PC-9 (cell line): ENCODE data around the gene CHP2.

Experiments used
- EZH2 ChIP-seq: fragments of 200-600 bp; sonication (generic); IDR thresholded peaks from 2 replicates; pipeline ENCODE4 v1.8.0; 2017; ENCODE audit warnings: antibody characterized with exemption, low read depth
- TF ChIP-seq, protein P1 (sequence below): fragments of 200-600 bp; sonication (generic); conservative IDR thresholded peaks from 2 replicates; pipeline ENCODE4 v1.6.1; 2017; ENCODE audit warnings: mixed run types, antibody characterized with exemption, mild to moderate bottlenecking, moderate library complexity

DNA sequence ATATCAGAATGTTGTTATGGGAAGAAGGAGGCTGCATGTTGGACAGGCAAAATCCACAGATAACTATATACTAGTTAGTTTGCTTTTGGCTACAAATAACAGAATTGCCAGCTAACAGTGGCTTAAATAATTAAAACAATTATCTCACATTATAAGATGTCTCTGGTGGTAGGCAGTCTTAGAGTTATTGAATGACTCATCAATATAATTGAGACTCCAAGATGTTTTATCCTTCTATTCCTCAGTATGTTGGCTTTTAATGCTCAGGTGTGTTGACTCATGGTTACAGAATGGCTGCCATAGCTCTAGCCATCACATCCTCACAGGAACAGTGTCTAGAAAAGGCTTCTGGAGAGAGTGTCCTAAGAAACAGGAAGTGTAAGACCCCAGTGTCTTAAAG, 11.1 kb downstream of the CHP2 start:
- TF ChIP-seq, protein P1, sequence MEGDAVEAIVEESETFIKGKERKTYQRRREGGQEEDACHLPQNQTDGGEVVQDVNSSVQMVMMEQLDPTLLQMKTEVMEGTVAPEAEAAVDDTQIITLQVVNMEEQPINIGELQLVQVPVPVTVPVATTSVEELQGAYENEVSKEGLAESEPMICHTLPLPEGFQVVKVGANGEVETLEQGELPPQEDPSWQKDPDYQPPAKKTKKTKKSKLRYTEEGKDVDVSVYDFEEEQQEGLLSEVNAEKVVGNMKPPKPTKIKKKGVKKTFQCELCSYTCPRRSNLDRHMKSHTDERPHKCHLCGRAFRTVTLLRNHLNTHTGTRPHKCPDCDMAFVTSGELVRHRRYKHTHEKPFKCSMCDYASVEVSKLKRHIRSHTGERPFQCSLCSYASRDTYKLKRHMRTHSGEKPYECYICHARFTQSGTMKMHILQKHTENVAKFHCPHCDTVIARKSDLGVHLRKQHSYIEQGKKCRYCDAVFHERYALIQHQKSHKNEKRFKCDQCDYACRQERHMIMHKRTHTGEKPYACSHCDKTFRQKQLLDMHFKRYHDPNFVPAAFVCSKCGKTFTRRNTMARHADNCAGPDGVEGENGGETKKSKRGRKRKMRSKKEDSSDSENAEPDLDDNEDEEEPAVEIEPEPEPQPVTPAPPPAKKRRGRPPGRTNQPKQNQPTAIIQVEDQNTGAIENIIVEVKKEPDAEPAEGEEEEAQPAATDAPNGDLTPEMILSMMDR = no peak
- TF ChIP-seq EZH2 = no peak
